Glutamatergic neuron (in vitro differentiated cells): ENCODE results near the gene ZBTB16. TPM values are rescaled to one million over a fixed set of nuclear protein-coding genes. Genes with fewer than 3 reads are reported as not detected.

Source experiments
- DNase-seq: peaks from one replicate; pipeline ENCODE4 v3.0.0; 2022
- H3K27ac Mint-ChIP-seq: one replicate; pipeline ENCODE4 v1.8.0; 2020; ENCODE audit warnings: mild to moderate bottlenecking, mixed read lengths, inconsistent platforms; ENCODE audit not compliant: unreplicated experiment
- H3K27me3 Mint-ChIP-seq: one replicate; pipeline ENCODE4 v1.8.0; 2020; ENCODE audit warnings: mild to moderate bottlenecking, moderate library complexity, mixed read lengths, inconsistent platforms; ENCODE audit not compliant: unreplicated experiment
- H3K36me3 Mint-ChIP-seq: one replicate; pipeline ENCODE4 v1.8.0; 2020; ENCODE audit warnings: mild to moderate bottlenecking, mixed read lengths, inconsistent platforms; ENCODE audit not compliant: unreplicated experiment
- H3K4me1 Mint-ChIP-seq: one replicate; pipeline ENCODE4 v1.8.0; 2020; ENCODE audit warnings: mild to moderate bottlenecking, low read depth, mixed read lengths, inconsistent platforms; ENCODE audit not compliant: unreplicated experiment
- H3K4me3 Mint-ChIP-seq: one replicate; pipeline ENCODE4 v1.8.0; 2020; ENCODE audit warnings: mild to moderate bottlenecking, mixed read lengths, inconsistent platforms; ENCODE audit not compliant: unreplicated experiment
- H3K9me3 Mint-ChIP-seq: one replicate; pipeline ENCODE4 v1.8.0; 2020; ENCODE audit warnings: mild to moderate bottlenecking, moderate library complexity, mixed read lengths, inconsistent platforms; ENCODE audit not compliant: unreplicated experiment
- CTCF ChIP-seq: fragments of 200-600 bp; sonication (generic); IDR thresholded peaks from one replicate; pipeline ENCODE4 v1.5.0; 2021; ENCODE audit not compliant: partially characterized antibody, unreplicated experiment
- total RNA-seq: library from RNA; stranded (reverse); fragmentation: NEBNext Ultra II Directional; extraction: Animal tissue kit (Norgen Biotek cat#: 25700); gene quantifications from one replicate; pipeline ENCODE4 v1.2.1, GENCODE V29; 2021; ENCODE audit not compliant: unreplicated experiment

ZBTB16 gene
- total RNA-seq, 1 donor from 2014 or later: 9.0 TPM

- no peaks in the 10 kb centered on the region for H3K36me3 Mint-ChIP-seq
- H3K4me1 Mint-ChIP-seq: peaks cover 40% of the 10 kb centered on the region
- no peak for DNase-seq
- no peak overlapping the region for H3K27ac Mint-ChIP-seq
- peaks cover 4% of the 10 kb centered on the region for H3K27me3 Mint-ChIP-seq
- TF ChIP-seq CTCF: no peak
- peaks cover 5% of the 10 kb centered on the region for H3K9me3 Mint-ChIP-seq
- no peak overlapping the region for H3K4me3 Mint-ChIP-seq
Observed at GRCh38 chr11:114092953-114093352, 33.4 kb downstream of the ZBTB16 start.

- Mint-ChIP-seq H3K4me3 (no peak overlapping the region), H3K36me3 (no peaks in the 10 kb centered on the region), H3K27me3 (peaks cover 7% of the 10 kb centered on the region), H3K9me3 (peaks cover 8% of the 10 kb centered on the region), H3K27ac (no peak overlapping the region), H3K4me1 (peaks cover 51% of the 10 kb centered on the region)
- no peak for TF ChIP-seq CTCF
- DNase-seq: no peak
Observed at GRCh38 chr11:114094516-114094915, 35.0 kb downstream of the ZBTB16 start.

GRCh38 chr11:114095899-114096298 lies 36.4 kb downstream of the ZBTB16 start:
- DNase-seq: no peak
- peaks cover 54% of the 10 kb centered on the region for H3K4me1 Mint-ChIP-seq
- peaks cover 8% of the 10 kb centered on the region for H3K9me3 Mint-ChIP-seq
- no peak for TF ChIP-seq CTCF
- H3K27ac Mint-ChIP-seq: no peak overlapping the region
- no peaks in the 10 kb centered on the region for H3K36me3 Mint-ChIP-seq
- H3K27me3 Mint-ChIP-seq: peaks cover 9% of the 10 kb centered on the region
- no peak overlapping the region for H3K4me3 Mint-ChIP-seq

- H3K4me3 Mint-ChIP-seq: peak overlapping the region; percentile 47
- H3K9me3 Mint-ChIP-seq: peaks cover 10% of the 10 kb centered on the region
- H3K36me3 Mint-ChIP-seq: no peaks in the 10 kb centered on the region
- DNase-seq: no peak
- H3K4me1 Mint-ChIP-seq: peaks cover 55% of the 10 kb centered on the region
- H3K27me3 Mint-ChIP-seq: peaks cover 11% of the 10 kb centered on the region
- no peak for TF ChIP-seq CTCF
- peak overlapping the region; percentile 85 for H3K27ac Mint-ChIP-seq
Observed at GRCh38 chr11:114097832-114098231, 38.3 kb downstream of the ZBTB16 start.

GRCh38 chr11:114098927-114099326 lies 39.4 kb downstream of the ZBTB16 start:
- H3K27ac Mint-ChIP-seq: peak overlapping the region; percentile 85
- DNase-seq: no peak
- H3K36me3 Mint-ChIP-seq: no peaks in the 10 kb centered on the region
- peaks cover 55% of the 10 kb centered on the region for H3K4me1 Mint-ChIP-seq
- H3K4me3 Mint-ChIP-seq: peak overlapping the region; percentile 27
- peaks cover 11% of the 10 kb centered on the region for H3K27me3 Mint-ChIP-seq
- peaks cover 9% of the 10 kb centered on the region for H3K9me3 Mint-ChIP-seq
- no peak for TF ChIP-seq CTCF
